Activated CD8-positive, alpha-beta T cell treated with anti-CD3 and anti-CD28 coated beads, Interleukin-2, amount 10 ng/mL, durations not matched to agents 7 days and 5 days (primary cell): Measurements from ENCODE around the gene MARK2. TPM values are rescaled to one million over a fixed set of nuclear protein-coding genes. Genes with fewer than 3 reads are reported as not detected.

Experiments
- ATAC-seq: fragments of 150-1000 bp; cut with Tn5 transposase; one replicate; pipeline ENCODE4 v1.10.0; 2021; ENCODE audit warnings: moderate library complexity
- CTCF ChIA-PET: fragments of 350-600 bp; sonication (Branson Sonifier 250); formaldehyde crosslinking; loops from one replicate; lab custom pipeline; 2021; ENCODE audit warnings: antibody characterized with exemption; lab: Charles Lee
- POLR2A ChIA-PET: fragments of 350-600 bp; sonication (Branson Sonifier 250); formaldehyde crosslinking; loops from one replicate; lab custom pipeline; 2021; ENCODE audit warnings: antibody characterized with exemption; lab: Charles Lee
- DNase-seq: peaks from one replicate; pipeline ENCODE4 v3.0.0-alpha.2; 2020
- H3K27ac Mint-ChIP-seq: one replicate; pipeline ENCODE4 v1.8.0; 2021; ENCODE audit warnings: mild to moderate bottlenecking, mixed read lengths
- H3K27me3 Mint-ChIP-seq: one replicate; pipeline ENCODE4 v1.8.0; 2021; ENCODE audit warnings: low read depth, mixed read lengths
- H3K36me3 Mint-ChIP-seq: one replicate; pipeline ENCODE4 v1.8.0; 2021; ENCODE audit warnings: low read depth, mixed read lengths
- H3K4me1 Mint-ChIP-seq: one replicate; pipeline ENCODE4 v1.8.0; 2021; ENCODE audit warnings: low read depth, mixed read lengths
- H3K4me3 Mint-ChIP-seq: one replicate; pipeline ENCODE4 v1.8.0; 2021; ENCODE audit warnings: mild to moderate bottlenecking, mixed read lengths
- H3K9me3 Mint-ChIP-seq: one replicate; pipeline ENCODE4 v1.8.0; 2022; ENCODE audit warnings: mixed read lengths; ENCODE audit not compliant: insufficient read depth
- total RNA-seq, 2 experiments: library from RNA; stranded (reverse); gene quantifications; one replicate each; pipeline ENCODE4 v1.2.3, GENCODE V29; 2021

MARK2 gene
- total RNA-seq, 2 experiments from 2014 or later, result 62.1 to 68.6 TPM

DNA sequence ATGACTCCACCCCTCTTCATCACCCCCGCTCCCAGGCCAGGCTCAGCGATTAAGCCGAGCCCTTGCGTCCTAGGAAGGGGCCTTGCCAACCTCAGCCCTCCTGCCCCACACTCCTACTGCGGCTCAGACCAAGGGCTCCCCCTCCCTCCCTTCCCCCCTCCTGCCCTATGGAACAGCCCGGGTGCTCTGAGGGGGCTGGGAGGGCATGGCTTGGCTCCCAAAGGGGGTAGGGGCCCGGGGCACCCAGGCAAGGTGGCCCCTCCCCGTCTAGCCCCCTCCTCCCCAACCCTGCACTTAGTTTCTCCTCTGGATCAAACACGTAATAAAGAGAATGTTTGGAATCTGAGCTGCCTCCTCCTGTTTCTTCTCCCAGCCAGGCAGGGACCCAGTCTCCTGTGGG, 71.8 kb downstream of the MARK2 start:
- no peaks in the 10 kb centered on the region for H3K9me3 Mint-ChIP-seq
- H3K27me3 Mint-ChIP-seq, result peaks cover 2% of the 10 kb centered on the region
- no peak for ATAC-seq
- peaks cover 3% of the 10 kb centered on the region for H3K4me1 Mint-ChIP-seq
- no peak overlapping the region for H3K4me3 Mint-ChIP-seq
- H3K27ac Mint-ChIP-seq, result no peak overlapping the region
- CTCF ChIA-PET, result interaction anchor here (1.2 to 1.9 kb wide), 3 partner anchors 11 to 73 kb away, joined by 3 to 4 read pairs (median 3); no protein-coding TSS in a partner anchor
- H3K36me3 Mint-ChIP-seq, result peaks cover 14% of the 10 kb centered on the region
- no peak for DNase-seq
- POLR2A ChIA-PET, result no interaction called here

DNA sequence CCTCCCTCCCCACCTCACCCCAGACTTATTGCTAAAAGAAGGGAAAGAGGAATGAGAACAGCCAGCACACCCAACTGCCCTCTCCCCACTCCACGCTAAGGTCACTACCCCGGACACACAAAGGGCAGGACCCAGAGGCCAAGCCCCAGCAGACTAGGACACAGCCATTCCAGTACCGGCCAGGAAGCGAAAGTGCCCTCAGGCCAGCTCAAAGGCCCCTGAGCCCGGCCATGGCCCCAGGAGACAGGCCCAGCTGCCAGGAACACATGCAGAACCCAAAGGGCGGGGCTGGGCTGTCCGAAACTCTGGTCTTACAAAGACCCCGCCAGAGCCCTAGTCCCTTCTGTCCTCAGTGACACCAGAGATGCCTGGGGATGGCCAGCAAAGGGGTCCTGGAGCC, 72.5 kb downstream of the MARK2 start:
- POLR2A ChIA-PET, result interaction anchor here (0.7 kb wide), 1 partner anchor 63 kb away, joined by 3 read pairs; the partner anchor contains the start of gene COX8A
- no peak overlapping the region for H3K4me3 Mint-ChIP-seq
- no peak for ATAC-seq
- H3K4me1 Mint-ChIP-seq, result peaks cover 6% of the 10 kb centered on the region
- peaks cover 5% of the 10 kb centered on the region for H3K27me3 Mint-ChIP-seq
- CTCF ChIA-PET, result interaction anchor here (1.2 to 1.4 kb wide), 2 partner anchors 34 to 74 kb away, joined by 3 to 4 read pairs; no protein-coding TSS in a partner anchor
- H3K36me3 Mint-ChIP-seq, result peaks cover 10% of the 10 kb centered on the region
- H3K27ac Mint-ChIP-seq, result no peak overlapping the region
- H3K9me3 Mint-ChIP-seq, result no peaks in the 10 kb centered on the region
- DNase-seq, result no peak

DNA sequence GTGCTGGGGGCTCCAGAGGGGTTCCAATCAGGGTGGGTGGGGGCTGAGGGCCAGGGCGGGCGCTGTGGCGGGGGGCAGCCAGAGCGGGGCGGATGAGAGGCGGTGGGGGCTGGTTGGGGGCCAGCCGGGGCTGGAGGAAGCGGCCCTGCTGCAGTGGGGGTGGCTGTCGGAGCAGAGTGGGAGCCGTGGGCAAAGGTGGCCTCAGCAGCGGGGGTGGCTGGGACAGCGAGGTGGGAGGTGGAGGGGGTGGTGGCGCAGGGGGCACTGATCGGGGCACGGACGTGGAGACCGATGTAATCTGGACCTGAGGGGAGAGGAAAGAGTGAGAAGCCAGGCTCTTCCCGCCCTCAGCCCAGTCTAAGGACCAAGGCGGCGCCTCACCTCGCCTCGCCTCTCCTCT, 73.0 kb downstream of the MARK2 start:
- H3K27me3 Mint-ChIP-seq, result peaks cover 6% of the 10 kb centered on the region
- ATAC-seq (no peak), DNase-seq (no peak)
- POLR2A ChIA-PET, result no interaction called here
- peaks cover 8% of the 10 kb centered on the region for H3K36me3 Mint-ChIP-seq
- no peak overlapping the region for H3K4me3 Mint-ChIP-seq
- peaks cover 5% of the 10 kb centered on the region for H3K4me1 Mint-ChIP-seq
- no peak overlapping the region for H3K27ac Mint-ChIP-seq
- H3K9me3 Mint-ChIP-seq, result no peaks in the 10 kb centered on the region
- CTCF ChIA-PET, result interaction anchor here (1.0 to 2.2 kb wide), 3 partner anchors 73 to 75 kb away, joined by 3 to 10 read pairs (median 4); partner anchors contain the start of gene MARK2

DNA sequence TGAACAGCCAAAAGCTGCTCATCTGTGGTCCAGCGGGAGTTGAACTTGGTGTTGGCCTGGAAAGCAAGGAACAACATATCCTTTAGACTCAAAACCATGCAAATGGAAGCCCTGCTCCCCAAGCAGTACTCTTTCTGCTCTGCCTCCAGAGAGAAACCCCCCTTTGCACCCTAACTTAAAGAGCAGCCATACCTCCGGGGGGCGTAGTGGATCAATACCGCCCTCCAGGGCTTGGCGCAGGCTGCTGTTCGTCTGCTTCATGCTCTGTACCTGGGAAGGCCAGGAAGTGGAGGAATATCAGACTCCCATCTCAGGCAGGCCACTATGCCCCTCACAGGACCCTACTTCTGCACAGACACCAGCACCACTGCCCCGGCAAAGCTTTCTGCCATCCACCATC, 73.8 kb downstream of the MARK2 start:
- Mint-ChIP-seq H3K4me3 (no peak overlapping the region), H3K4me1 (peaks cover 8% of the 10 kb centered on the region), H3K36me3 (peaks cover 5% of the 10 kb centered on the region), H3K27ac (no peak overlapping the region), H3K27me3 (peaks cover 8% of the 10 kb centered on the region), H3K9me3 (no peaks in the 10 kb centered on the region)
- ChIA-PET CTCF (interaction anchor here (1.0 to 2.2 kb wide), 2 partner anchors 74 to 76 kb away, joined by 3 to 10 read pairs; partner anchors contain the start of gene MARK2), POLR2A (no interaction called here)
- ATAC-seq (no peak), DNase-seq (no peak)

DNA sequence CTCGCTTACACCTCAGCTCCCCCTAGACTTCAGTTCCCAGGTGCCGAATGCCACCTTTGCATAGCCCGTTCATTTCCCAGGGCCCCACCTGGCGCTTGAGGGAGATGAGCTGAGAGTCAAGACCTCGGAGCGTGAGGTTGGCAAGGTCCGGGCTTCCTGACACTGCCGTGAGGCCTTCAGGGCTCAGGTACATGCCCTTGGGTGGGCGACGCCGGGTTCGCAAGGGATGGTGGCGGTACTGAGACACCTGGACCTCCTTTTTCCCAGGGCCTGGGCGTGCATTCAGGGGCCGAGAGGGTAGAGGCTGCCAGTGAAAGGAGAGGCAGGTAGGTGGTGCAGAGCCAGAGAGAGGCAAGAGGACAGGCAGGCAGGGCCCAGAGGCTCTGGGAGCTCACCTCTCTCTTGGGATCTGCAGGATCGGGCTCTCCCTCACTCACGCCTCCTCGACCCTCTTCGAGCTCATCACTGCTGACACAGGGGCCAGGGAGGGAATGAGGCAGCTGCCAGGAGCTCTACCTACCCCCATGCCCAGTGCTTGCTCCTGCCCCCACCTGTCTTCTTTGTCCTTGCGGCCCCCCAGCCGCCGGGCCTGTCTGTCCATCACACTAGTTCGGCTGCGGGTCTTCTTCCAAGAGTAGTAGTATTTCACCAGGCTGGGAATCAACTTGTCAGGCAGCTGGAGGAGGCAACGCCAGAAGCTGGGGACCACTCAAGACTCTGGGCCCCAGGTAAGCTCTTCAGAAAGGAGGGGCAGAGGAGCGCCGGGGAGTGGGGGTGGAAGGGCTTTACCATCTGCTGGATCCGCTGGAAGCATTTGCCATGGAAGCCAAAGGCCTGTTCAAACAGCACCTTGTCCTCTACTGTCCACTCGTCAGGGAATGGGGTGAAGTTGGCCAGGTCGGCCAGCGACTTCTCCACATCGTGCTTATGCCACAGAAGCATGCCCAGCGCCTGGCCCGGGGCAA, 75.2 kb downstream of the MARK2 start:
- ATAC-seq, result no peak
- Mint-ChIP-seq H3K27me3 (peaks cover 8% of the 10 kb centered on the region), H3K27ac (no peak overlapping the region), H3K36me3 (peaks cover 1% of the 10 kb centered on the region), H3K9me3 (no peaks in the 10 kb centered on the region), H3K4me3 (no peak overlapping the region), H3K4me1 (peaks cover 14% of the 10 kb centered on the region)
- DNase-seq, result no peak
- ChIA-PET CTCF (interaction anchor here (0.9 to 2.2 kb wide), 3 partner anchors 32 to 77 kb away, joined by 3 to 10 read pairs (median 4); partner anchors contain the start of gene MARK2), POLR2A (no interaction called here)

DNA sequence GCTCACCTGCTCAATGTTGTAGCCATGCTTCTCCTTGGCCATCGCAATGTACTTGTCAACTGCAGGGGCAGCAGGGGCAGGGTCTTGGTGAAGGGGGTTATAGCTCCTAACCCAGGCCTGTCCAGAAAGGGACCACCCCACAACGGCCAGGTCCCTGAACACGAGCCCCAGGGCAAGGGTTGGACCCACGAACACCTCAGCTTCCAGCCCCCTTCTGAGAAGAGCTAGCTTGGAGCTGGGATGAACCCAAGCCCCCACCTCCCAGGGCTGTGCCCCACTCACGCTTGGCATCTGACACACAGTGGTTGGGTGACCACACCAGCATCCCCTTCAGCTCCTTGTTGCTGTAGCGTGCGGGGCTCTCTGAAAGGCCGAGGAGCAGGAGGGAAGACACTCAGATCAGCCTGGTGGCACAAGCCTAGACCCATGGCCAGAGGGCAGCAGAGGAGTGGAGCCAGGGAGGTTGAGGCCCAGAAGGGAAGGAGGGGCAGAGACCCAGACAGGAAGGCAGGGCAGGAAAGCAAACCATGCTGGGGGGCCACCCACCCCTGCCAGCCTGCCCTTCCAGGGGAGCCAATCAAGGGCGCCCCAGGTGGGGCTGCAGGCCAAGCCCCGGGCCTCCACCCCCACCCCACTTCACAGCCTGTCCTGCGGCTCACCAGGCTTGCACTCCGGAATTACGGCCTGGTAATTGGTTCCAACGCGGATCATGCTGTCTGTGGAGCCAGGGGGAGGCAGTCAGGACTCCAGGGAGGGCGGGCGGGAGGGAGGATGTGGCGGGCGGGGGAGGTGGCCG, 76.2 kb downstream of the MARK2 start:
- POLR2A ChIA-PET, result no interaction called here
- peak overlapping the region; percentile 25 for H3K4me3 Mint-ChIP-seq
- CTCF ChIA-PET, result interaction anchor here (0.9 to 1.7 kb wide), 3 partner anchors 31 to 101 kb away, joined by 3 to 7 read pairs (median 4); partner anchors contain the start of gene MARK2
- H3K27ac Mint-ChIP-seq, result no peak overlapping the region
- peaks cover 8% of the 10 kb centered on the region for H3K27me3 Mint-ChIP-seq
- peaks cover 1% of the 10 kb centered on the region for H3K36me3 Mint-ChIP-seq
- no peaks in the 10 kb centered on the region for H3K9me3 Mint-ChIP-seq
- H3K4me1 Mint-ChIP-seq, result peaks cover 14% of the 10 kb centered on the region
- no peak for DNase-seq
- no peak for ATAC-seq

DNA sequence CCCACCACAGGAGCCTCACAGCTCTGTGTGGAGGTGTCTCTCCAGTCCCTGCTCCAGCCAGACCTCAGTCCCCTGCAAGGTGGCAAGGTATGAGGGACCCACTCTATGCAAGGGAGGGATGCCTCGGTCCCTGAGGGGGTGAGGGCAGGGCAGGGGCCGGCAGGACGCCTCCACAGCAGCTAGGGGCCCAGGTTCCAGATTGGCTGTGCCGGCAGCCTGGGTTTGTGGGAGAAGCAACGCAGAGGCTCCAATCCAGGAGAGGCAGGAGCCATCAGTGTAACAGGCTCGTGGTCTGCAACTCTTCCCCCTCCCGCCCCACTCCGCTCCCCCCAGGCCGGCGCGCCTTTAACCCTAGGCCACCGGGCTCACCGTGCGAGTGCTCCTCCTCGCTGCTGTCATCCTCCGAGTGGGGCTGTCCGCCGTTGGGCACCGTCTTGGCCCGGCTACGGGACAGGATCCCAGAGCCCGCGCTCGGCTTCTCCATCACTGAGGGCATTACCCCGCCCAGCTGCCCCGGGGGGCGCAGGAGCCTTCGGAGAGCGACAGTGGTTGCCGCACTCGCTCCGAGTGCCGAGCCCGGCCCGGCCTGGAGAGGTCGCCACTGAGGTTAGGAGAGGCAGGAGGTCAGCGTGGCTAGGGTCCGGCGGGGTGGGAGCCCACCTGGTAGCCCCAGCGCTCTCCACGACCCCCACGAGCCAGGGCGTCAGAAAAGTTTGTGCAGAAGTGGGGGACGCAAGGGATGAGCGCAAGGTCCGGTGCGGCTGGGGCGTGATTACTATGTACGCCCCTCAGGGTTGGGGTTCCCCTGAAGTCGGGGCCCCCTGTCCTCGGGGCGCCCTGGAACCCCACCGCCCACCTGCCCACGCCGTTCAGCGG, 77.3 kb downstream of the MARK2 start:
- Mint-ChIP-seq H3K27ac (no peak overlapping the region), H3K4me3 (peak overlapping the region; percentile 78), H3K36me3 (peaks cover 1% of the 10 kb centered on the region), H3K27me3 (peaks cover 8% of the 10 kb centered on the region), H3K4me1 (peaks cover 12% of the 10 kb centered on the region), H3K9me3 (no peaks in the 10 kb centered on the region)
- CTCF ChIA-PET, result interaction anchor here (0.9 to 1.6 kb wide), 3 partner anchors 29 to 102 kb away, joined by 3 to 7 read pairs (median 7); partner anchors contain the start of gene MARK2
- POLR2A ChIA-PET, result no interaction called here
- ATAC-seq (peak; percentile 15), DNase-seq (peak; percentile 54)

DNA sequence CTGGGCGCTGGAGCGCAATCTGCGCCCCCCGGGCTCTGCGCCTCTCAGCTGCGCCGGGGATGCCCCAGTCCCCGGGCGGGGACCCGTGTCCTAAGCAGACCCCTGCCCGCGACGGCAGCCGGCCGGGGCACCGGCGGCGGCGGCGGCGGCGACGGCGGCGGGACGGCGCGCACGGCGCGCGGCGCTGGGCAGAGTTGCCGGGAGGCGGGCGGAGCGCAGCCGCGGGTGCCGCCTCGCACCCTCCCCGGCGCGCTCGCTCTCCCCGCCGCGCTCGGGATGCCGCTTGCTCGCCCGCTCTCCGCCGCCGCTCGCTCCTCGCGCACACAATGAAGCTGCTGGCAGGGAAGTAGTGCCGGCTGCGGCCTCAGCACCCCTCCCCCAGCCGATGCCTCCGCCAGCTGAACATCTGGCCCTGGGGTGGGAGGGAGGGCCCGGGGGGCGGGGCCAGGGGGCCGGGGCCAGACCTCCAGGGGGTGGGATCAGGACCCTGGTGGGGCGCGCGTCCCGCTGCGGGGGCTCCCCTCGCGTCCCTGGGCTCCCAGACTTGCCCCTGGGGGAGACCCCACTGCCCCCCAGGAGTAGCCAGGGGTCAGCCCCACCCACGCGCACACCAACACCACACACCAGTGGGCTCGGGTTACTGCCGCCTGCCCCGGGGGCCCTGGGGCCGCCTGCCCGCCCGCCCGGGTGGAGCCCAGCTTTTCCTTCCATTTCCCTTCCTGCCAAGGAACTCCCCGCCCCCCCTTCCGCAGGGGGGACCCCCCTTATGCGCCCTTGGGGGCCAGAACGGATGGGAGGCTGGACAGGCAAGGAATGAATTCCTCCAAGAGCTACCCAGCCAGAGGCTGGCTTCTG, 78.2 kb downstream of the MARK2 start, which contains the start of gene RCOR2:
Gene RCOR2 (minus strand): TSS at position 328 of the 855 bp plus-strand sequence. CDS start 708 bp downstream, outside the sequence.
- no peak within 1 kb of the TSS for H3K27ac Mint-ChIP-seq
- no peaks in the 10 kb centered on the region for H3K9me3 Mint-ChIP-seq
- H3K36me3 Mint-ChIP-seq, result no peaks in the 10 kb centered on the region
- ChIA-PET POLR2A (interaction anchor here (0.6 to 1.5 kb wide), 2 partner anchors 25 to 69 kb away, joined by 3 to 4 read pairs; partner anchors contain the start of gene OTUB1), CTCF (interaction anchor here (0.7 to 6.2 kb wide), 5 partner anchors 11 to 80 kb away, joined by 3 to 49 read pairs (median 7); partner anchors contain the start of gene MARK2)
- DNase-seq, result peak; percentile 69
- H3K27me3 Mint-ChIP-seq, result peaks cover 8% of the 10 kb centered on the region
- H3K4me1 Mint-ChIP-seq, result peaks cover 12% of the 10 kb centered on the region
- H3K4me3 Mint-ChIP-seq, result peak within 1 kb of the TSS; percentile 78
- peak; percentile 77 for ATAC-seq

DNA sequence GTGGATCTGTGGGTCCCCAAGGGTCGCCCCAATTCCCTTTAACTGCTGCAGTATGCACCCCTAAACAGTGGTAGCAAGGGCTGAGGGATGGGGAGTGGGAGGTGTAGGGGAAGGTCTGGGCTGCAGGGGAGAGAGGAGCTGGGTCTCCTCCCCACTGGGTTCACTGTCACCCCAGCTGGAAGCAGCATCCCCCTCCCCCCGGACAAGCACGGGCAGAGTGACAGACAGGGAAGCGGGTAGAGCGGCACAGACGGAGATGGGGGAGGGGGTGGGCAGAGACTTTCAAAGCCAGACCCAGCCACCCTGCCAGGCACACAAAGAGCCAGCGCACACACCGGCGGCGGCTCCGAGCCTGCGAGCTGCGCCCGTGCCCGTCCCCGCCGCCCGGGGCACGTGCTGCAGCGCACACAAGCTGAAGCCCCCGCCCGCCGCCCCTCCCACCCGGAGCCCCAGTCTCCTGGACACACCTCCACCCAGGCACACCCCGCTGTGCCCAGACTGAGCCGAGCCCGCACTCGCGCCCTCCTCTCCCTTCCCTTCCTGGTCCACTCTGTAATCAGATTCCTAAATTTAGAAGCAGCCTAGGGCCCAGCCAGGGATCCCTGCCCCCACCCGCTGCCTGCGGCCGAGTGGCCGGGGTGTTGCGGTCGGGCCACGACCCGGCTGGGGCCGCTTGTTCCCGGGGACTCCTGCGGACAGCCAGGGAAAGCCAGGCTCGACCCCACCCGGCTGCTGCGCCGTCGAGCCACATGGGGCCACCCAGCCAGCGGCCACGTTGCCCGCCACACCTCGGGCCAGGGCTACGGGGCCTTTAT, 79.0 kb downstream of the MARK2 start:
- POLR2A ChIA-PET, result interaction anchor here (1.5 kb wide), 1 partner anchor 68 kb away, joined by 4 read pairs; the partner anchor contains the start of gene OTUB1
- ATAC-seq (peak; percentile 10), DNase-seq (peak; percentile 37)
- Mint-ChIP-seq H3K9me3 (no peaks in the 10 kb centered on the region), H3K4me1 (peaks cover 12% of the 10 kb centered on the region), H3K27me3 (peaks cover 12% of the 10 kb centered on the region), H3K4me3 (peak overlapping the region; percentile 45), H3K36me3 (no peaks in the 10 kb centered on the region), H3K27ac (no peak overlapping the region)
- CTCF ChIA-PET, result interaction anchor here (0.7 to 6.2 kb wide), 4 partner anchors 11 to 81 kb away, joined by 3 to 49 read pairs (median 6); partner anchors contain the start of gene MARK2
